Thyroid gland (tissue), 4 donors: ENCODE results near the gene SENP5. TPM values are rescaled to one million over a fixed set of nuclear protein-coding genes. Genes with fewer than 3 reads are reported as not detected.
"Not testable (repeated sequence)": the region's sequence is repeated elsewhere in the genome, so short reads cannot be mapped to it uniquely, and the experiment has no call there.

Experiments
- DNase-seq, 2 donors: peaks; one replicate each; pipeline ENCODE4 v3.0.0-alpha.2; 2019
- H3K27ac ChIP-seq, 3 donors: fragments of 200-600 bp; sonication (generic); 1 replicate in 2 of 3; 2 replicates in 1 of 3; pipeline ENCODE4 v1.5.1; 2016 to 2019; ENCODE audit warnings: mild to moderate bottlenecking in 1 of 3, moderate library complexity in 1 of 3
- H3K27me3 ChIP-seq: fragments of 200-600 bp; sonication (generic); one replicate; pipeline ENCODE4 v1.5.1; 2019
- H3K36me3 ChIP-seq, 2 donors: fragments of 200-600 bp; sonication (generic); one replicate each; pipeline ENCODE4 v1.5.1; 2016 to 2019
- H3K4me1 ChIP-seq, 2 donors: fragments of 200-600 bp; sonication (generic); one replicate each; pipeline ENCODE4 v1.5.1; 2017 to 2019
- H3K4me3 ChIP-seq, 3 donors: fragments of 200-600 bp; sonication (generic); replicated peaks in 1 of 3; 1 replicate in 2 of 3; 2 replicates in 1 of 3; pipeline ENCODE4 v1.5.1; 2016; ENCODE audit warnings: mild to moderate bottlenecking in 1 of 3
- H3K9me3 ChIP-seq: fragments of 200-600 bp; sonication (generic); one replicate; pipeline ENCODE4 v1.5.1; 2017
- CTCF ChIP-seq, 6 experiments: fragments of 200-600 bp in 3 of 6; fragments of 450-650 bp in 3 of 6; sonication (generic) in 3 of 6; IDR thresholded peaks; one replicate each; pipeline ENCODE4 v1.5.1; 2016 to 2019; ENCODE audit warnings: antibody characterized with exemption in 6 of 6, mild to moderate bottlenecking in 2 of 6, inconsistent platforms in 1 of 6, moderate library complexity in 1 of 6
- POLR2A ChIP-seq, 2 donors: fragments of 450-650 bp; IDR thresholded peaks; one replicate each; pipeline ENCODE4 v1.6.1; 2017; ENCODE audit warnings: antibody characterized with exemption in 2 of 2, mild to moderate bottlenecking in 2 of 2, moderate library complexity in 1 of 2
- WGBS, 2 donors: methylation state at CpG; one replicate each; pipeline ENCODE4 v1.1.5; 2017; 5-methylcytosine and 5-hydroxymethylcytosine counted together
- intact Hi-C: fragments of 100-400 bp; cut with DNase I; formaldehyde crosslinking; loops from one replicate; pipeline ENCODE4 v1.15.1; 2023
- total RNA-seq, 4 donors: library from RNA; depleted of rRNA; stranded (reverse); fragments of >200 nt; gene quantifications; one replicate each; pipeline ENCODE4 v1.2.3, GENCODE V29; 2016

SENP5 gene
- total RNA-seq, 4 donors from 2014 or later = 37.4 to 67.2 (median 50.9) TPM

GRCh38 chr3:196842567-196843434 lies 24.9 kb upstream of the SENP5 start:
- H3K9me3 ChIP-seq = no peaks in the 10 kb centered on the region
- 71 to 74% methylated on average over 17 of the region's 17 CpGs for WGBS, 2 donors
- DNase-seq = no peak
- H3K27me3 ChIP-seq = no peaks in the 10 kb centered on the region
- intact Hi-C loops = loop anchor here (10.0 kb wide), 1 partner anchor 122 kb away; the partner anchor contains the start of gene PIGZ
- no peak overlapping the region for H3K27ac ChIP-seq
- H3K4me3 ChIP-seq = no peak overlapping the region
- H3K4me1 ChIP-seq = no peaks in the 10 kb centered on the region
- no peaks in the 10 kb centered on the region for H3K36me3 ChIP-seq
- no peak for TF ChIP-seq CTCF (IDR thresholded peaks at IDR 0.05)
- TF ChIP-seq POLR2A (IDR thresholded peaks at IDR 0.05) = no peak

GRCh38 chr3:196843435-196844110 lies 24.1 kb upstream of the SENP5 start:
- no peaks in the 10 kb centered on the region for H3K4me1 ChIP-seq
- H3K4me3 ChIP-seq = no peak overlapping the region
- TF ChIP-seq CTCF (IDR thresholded peaks at IDR 0.05) (no peak), POLR2A (IDR thresholded peaks at IDR 0.05) (no peak)
- intact Hi-C loops = loop anchor here (10.0 kb wide), 1 partner anchor 121 kb away; the partner anchor contains the start of gene PIGZ
- 54 to 66% methylated on average over 9 of the region's 9 CpGs for WGBS, 2 donors
- H3K27ac ChIP-seq = no peak overlapping the region
- DNase-seq = no peak
- no peaks in the 10 kb centered on the region for H3K36me3 ChIP-seq
- H3K9me3 ChIP-seq = no peaks in the 10 kb centered on the region
- no peaks in the 10 kb centered on the region for H3K27me3 ChIP-seq

GRCh38 chr3:196844235-196845219 lies 23.2 kb upstream of the SENP5 start:
- H3K9me3 ChIP-seq, DNase-seq, H3K36me3 ChIP-seq, H3K4me1 ChIP-seq, H3K4me3 ChIP-seq, H3K27me3 ChIP-seq, H3K27ac ChIP-seq: not testable (repeated sequence)
- intact Hi-C loops = loop anchor here (10.0 kb wide), 1 partner anchor 120 kb away; the partner anchor contains the start of gene PIGZ
- 88 to 90% methylated on average over 19 to 21 of the region's 22 CpGs for WGBS, 2 donors

GRCh38 chr3:196848375-196848774 lies 19.3 kb upstream of the SENP5 start:
- H3K27me3 ChIP-seq, H3K4me3 ChIP-seq, H3K36me3 ChIP-seq, H3K9me3 ChIP-seq, H3K27ac ChIP-seq, DNase-seq, H3K4me1 ChIP-seq: not testable (repeated sequence)
- WGBS, 2 donors = 77 to 82% methylated on average over 4 of the region's 4 CpGs
- intact Hi-C loops = loop anchor here (10.0 kb wide), 1 partner anchor 116 kb away; the partner anchor contains the start of gene PIGZ

GRCh38 chr3:196849180-196849741 lies 18.5 kb upstream of the SENP5 start:
- no peak overlapping the region for H3K27ac ChIP-seq
- no peaks in the 10 kb centered on the region for H3K4me1 ChIP-seq
- WGBS, 2 donors = 79 to 88% methylated on average over 11 of the region's 11 CpGs
- no peaks in the 10 kb centered on the region for H3K27me3 ChIP-seq
- intact Hi-C loops = loop anchor here (10.0 kb wide), 1 partner anchor 116 kb away; the partner anchor contains the start of gene PIGZ
- no peak for DNase-seq
- H3K36me3 ChIP-seq = no peaks in the 10 kb centered on the region
- H3K9me3 ChIP-seq = no peaks in the 10 kb centered on the region
- TF ChIP-seq POLR2A (IDR thresholded peaks at IDR 0.05) (no peak), CTCF (IDR thresholded peaks at IDR 0.05) (no peak)
- no peak overlapping the region for H3K4me3 ChIP-seq

GRCh38 chr3:196863000-196863399 lies 4.7 kb upstream of the SENP5 start:
- H3K9me3 ChIP-seq, H3K4me3 ChIP-seq, H3K4me1 ChIP-seq, H3K36me3 ChIP-seq, H3K27me3 ChIP-seq, intact Hi-C loops, H3K27ac ChIP-seq, DNase-seq: not testable (repeated sequence)
- WGBS, 2 donors = 92 to 94% methylated on average over 8 of the region's 8 CpGs
